Activated naive CD4-positive, alpha-beta T cell treated with anti-CD3 and anti-CD28 coated beads, Interleukin-2, amount 50 U/mL, for 24 hours (primary cell): ENCODE measurements around the gene MPHOSPH10.
"Not testable (repeated sequence)": the region's sequence is repeated elsewhere in the genome, so short reads cannot be mapped to it uniquely, and the experiment has no call there.

ENCODE experiments used
- H3K27ac Mint-ChIP-seq: one replicate; pipeline ENCODE4 v1.8.0; 2021; ENCODE audit warnings: mild to moderate bottlenecking, mixed read lengths
- H3K27me3 Mint-ChIP-seq: one replicate; pipeline ENCODE4 v1.8.0; 2021; ENCODE audit warnings: mixed read lengths
- H3K36me3 Mint-ChIP-seq: one replicate; pipeline ENCODE4 v1.8.0; 2021; ENCODE audit warnings: mixed read lengths
- H3K4me1 Mint-ChIP-seq: one replicate; pipeline ENCODE4 v1.8.0; 2021; ENCODE audit warnings: mixed read lengths
- H3K4me3 Mint-ChIP-seq: one replicate; pipeline ENCODE4 v1.8.0; 2021; ENCODE audit warnings: mild to moderate bottlenecking, mixed read lengths
- H3K9me3 Mint-ChIP-seq: one replicate; pipeline ENCODE4 v1.8.0; 2021; ENCODE audit warnings: mixed read lengths

The MPHOSPH10 gene

DNA sequence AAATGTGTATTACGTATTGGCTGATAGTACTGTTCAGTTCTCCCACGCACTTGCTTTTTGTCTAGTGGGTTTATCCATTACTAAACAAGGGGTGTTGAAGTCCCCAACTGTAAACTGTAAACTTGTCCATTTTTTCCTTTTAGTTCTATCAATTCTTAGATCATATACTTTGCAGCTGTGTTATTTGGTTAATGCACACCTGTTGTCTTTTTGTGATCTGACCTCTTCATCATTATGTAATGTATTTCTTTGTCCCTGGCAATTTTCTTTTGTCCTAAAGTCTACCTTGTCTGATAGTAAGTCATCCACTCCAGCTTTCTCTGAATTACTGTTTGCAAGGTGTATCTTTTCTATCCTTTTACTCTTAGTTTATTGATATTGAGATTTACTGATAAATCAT is 22.3 kb upstream of the MPHOSPH10 start:
- Mint-ChIP-seq H3K27ac (no peak overlapping the region), H3K9me3 (no peaks in the 10 kb centered on the region), H3K4me1 (no peaks in the 10 kb centered on the region), H3K4me3 (no peak overlapping the region), H3K27me3 (no peaks in the 10 kb centered on the region), H3K36me3 (no peaks in the 10 kb centered on the region)

- Mint-ChIP-seq H3K36me3 (peaks cover 7% of the 10 kb centered on the region), H3K27me3 (no peaks in the 10 kb centered on the region), H3K27ac (no peak overlapping the region), H3K4me3 (no peak overlapping the region), H3K4me1 (no peaks in the 10 kb centered on the region), H3K9me3 (no peaks in the 10 kb centered on the region)
Measured at GRCh38 chr2:71113843-71114242, 16.6 kb upstream of the MPHOSPH10 start.

DNA sequence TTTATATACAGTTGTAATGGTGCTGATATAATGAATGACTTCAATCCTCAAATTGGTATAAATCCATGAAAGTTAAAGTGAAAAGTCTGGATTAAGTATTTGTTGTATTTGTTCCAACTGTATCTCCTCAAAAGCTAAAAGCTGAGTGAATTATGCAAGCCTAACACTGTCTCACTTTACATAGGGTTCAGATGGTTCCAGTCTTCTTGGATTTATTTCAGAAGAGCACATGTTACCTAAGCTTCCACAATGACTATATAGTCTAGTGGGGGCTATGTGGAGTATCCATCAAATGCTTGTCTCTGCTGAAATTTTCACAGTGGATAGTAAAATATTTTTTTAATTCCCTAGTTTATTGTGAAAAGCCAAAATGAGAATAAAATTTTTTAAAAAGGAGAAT is 13.4 kb upstream of the MPHOSPH10 start:
- H3K36me3 Mint-ChIP-seq = peaks cover 7% of the 10 kb centered on the region
- no peaks in the 10 kb centered on the region for H3K27me3 Mint-ChIP-seq
- H3K4me1 Mint-ChIP-seq = peaks cover 4% of the 10 kb centered on the region
- H3K4me3 Mint-ChIP-seq = no peak overlapping the region
- no peaks in the 10 kb centered on the region for H3K9me3 Mint-ChIP-seq
- no peak overlapping the region for H3K27ac Mint-ChIP-seq

DNA sequence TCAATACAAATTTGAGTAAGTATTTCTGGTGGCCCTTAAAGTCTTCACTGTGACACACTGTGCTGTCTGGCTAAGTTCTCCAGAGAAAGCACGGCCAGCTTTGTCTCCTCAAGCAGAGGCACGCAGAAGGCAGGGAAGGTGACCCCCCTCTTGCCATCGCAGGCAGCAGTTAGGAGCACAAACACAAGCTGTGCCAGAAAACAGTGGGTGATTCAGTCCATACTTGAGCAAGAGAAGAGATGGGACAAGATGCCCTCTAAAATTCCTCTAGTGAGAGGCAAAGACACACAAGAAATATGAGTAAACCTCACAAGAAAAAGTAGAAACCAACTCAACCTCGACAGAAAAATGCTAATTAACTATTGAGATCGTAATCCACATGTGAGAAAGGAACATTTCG is 10.2 kb upstream of the MPHOSPH10 start:
- H3K27ac Mint-ChIP-seq = peak overlapping the region; percentile 30
- H3K9me3 Mint-ChIP-seq = no peaks in the 10 kb centered on the region
- peaks cover 4% of the 10 kb centered on the region for H3K4me1 Mint-ChIP-seq
- H3K4me3 Mint-ChIP-seq = no peak overlapping the region
- H3K27me3 Mint-ChIP-seq = no peaks in the 10 kb centered on the region
- peaks cover 5% of the 10 kb centered on the region for H3K36me3 Mint-ChIP-seq

DNA sequence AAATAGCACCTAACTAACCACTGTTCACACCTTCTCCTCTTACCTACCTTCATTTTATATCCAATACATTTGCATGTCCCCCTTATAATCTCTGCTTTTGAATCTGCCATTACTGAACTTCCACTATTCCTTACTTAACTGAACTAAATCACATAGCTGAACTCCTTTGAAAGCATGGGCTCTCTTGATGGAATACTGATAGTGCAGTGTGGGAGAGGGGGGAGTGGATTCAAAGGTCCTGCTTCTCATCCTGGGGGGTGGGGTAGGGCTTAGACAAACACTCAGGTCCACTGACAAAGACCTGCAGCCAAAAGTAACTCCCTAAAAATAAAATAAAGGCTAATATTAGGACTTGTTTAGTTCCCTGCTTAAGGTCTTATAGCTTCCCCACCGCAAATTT is 9.0 kb upstream of the MPHOSPH10 start:
- H3K36me3 Mint-ChIP-seq = peaks cover 5% of the 10 kb centered on the region
- no peak overlapping the region for H3K4me3 Mint-ChIP-seq
- H3K27ac Mint-ChIP-seq = no peak overlapping the region
- H3K27me3 Mint-ChIP-seq = no peaks in the 10 kb centered on the region
- H3K9me3 Mint-ChIP-seq = no peaks in the 10 kb centered on the region
- H3K4me1 Mint-ChIP-seq = peaks cover 7% of the 10 kb centered on the region

- Mint-ChIP-seq H3K4me3 (no peak overlapping the region), H3K9me3 (no peaks in the 10 kb centered on the region), H3K36me3 (peaks cover 5% of the 10 kb centered on the region), H3K27ac (no peak overlapping the region), H3K4me1 (peaks cover 14% of the 10 kb centered on the region), H3K27me3 (no peaks in the 10 kb centered on the region)
Measured at GRCh38 chr2:71122387-71123298, 7.8 kb upstream of the MPHOSPH10 start.

GRCh38 chr2:71125506-71126294 is 4.7 kb upstream of the MPHOSPH10 start:
- H3K36me3 Mint-ChIP-seq = peaks cover 5% of the 10 kb centered on the region
- H3K4me1 Mint-ChIP-seq = peaks cover 24% of the 10 kb centered on the region
- H3K9me3 Mint-ChIP-seq = no peaks in the 10 kb centered on the region
- no peak overlapping the region for H3K4me3 Mint-ChIP-seq
- no peaks in the 10 kb centered on the region for H3K27me3 Mint-ChIP-seq
- H3K27ac Mint-ChIP-seq = no peak overlapping the region

- peaks cover 21% of the 10 kb centered on the region for H3K4me1 Mint-ChIP-seq
- H3K9me3 Mint-ChIP-seq = no peaks in the 10 kb centered on the region
- H3K27me3 Mint-ChIP-seq = no peaks in the 10 kb centered on the region
- H3K4me3 Mint-ChIP-seq = no peak overlapping the region
- no peak overlapping the region for H3K27ac Mint-ChIP-seq
- H3K36me3 Mint-ChIP-seq = peaks cover 5% of the 10 kb centered on the region
Measured at GRCh38 chr2:71126957-71127356, 3.5 kb upstream of the MPHOSPH10 start.

DNA sequence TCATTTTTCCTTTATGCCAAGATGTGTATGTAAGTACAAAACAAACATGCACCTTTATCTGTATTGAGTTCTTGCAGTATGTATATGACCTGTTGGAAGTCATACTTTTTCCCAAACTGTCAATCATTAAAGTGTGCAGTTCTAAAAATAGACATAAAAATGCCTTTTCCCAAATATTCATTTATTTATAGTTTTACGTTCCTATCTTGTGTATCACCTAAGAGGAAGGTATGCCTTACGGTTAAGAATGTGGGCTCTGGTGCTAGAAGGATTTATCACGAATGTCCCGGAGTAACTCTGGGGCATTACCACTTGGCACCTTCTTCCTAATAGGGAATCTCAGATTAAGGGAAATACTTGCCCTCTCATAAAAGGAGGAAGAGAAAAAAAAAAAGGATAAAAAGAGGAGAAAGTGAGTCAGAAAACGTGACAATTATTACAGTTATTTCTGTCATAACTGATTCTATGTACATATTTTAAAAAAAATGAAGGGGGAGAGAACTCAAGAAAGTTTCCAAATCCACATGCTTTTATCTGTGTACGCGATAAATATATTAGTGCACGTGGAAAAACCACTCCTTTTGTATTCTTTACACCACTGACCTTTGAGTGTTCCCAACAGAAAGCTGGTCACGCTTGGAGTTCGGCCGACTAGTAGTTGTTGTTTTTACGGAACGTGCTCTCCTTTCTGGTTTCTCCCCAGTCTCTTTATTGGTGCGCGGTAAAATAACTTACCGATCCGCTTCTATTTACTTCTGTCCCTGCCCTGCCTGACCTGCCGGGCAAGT is 1.1 kb upstream of the MPHOSPH10 start:
- Mint-ChIP-seq H3K9me3 (no peaks in the 10 kb centered on the region), H3K27me3 (no peaks in the 10 kb centered on the region), H3K4me3 (no peak overlapping the region), H3K36me3 (no peaks in the 10 kb centered on the region), H3K27ac (peak overlapping the region; percentile 76), H3K4me1 (peaks cover 21% of the 10 kb centered on the region)

- Mint-ChIP-seq H3K4me1 (peaks cover 21% of the 10 kb centered on the region), H3K4me3 (no peak overlapping the region), H3K9me3 (no peaks in the 10 kb centered on the region), H3K27ac (no peak overlapping the region), H3K36me3 (no peaks in the 10 kb centered on the region), H3K27me3 (no peaks in the 10 kb centered on the region)
Measured at GRCh38 chr2:71129902-71130151, 607 bp upstream of the MPHOSPH10 start.

- H3K4me3 Mint-ChIP-seq = no peak overlapping the region
- H3K4me1 Mint-ChIP-seq = peaks cover 18% of the 10 kb centered on the region
- no peak overlapping the region for H3K27ac Mint-ChIP-seq
- H3K27me3 Mint-ChIP-seq = no peaks in the 10 kb centered on the region
- no peaks in the 10 kb centered on the region for H3K9me3 Mint-ChIP-seq
- no peaks in the 10 kb centered on the region for H3K36me3 Mint-ChIP-seq
Measured at GRCh38 chr2:71130905-71131244, 441 bp downstream of the MPHOSPH10 start.

DNA sequence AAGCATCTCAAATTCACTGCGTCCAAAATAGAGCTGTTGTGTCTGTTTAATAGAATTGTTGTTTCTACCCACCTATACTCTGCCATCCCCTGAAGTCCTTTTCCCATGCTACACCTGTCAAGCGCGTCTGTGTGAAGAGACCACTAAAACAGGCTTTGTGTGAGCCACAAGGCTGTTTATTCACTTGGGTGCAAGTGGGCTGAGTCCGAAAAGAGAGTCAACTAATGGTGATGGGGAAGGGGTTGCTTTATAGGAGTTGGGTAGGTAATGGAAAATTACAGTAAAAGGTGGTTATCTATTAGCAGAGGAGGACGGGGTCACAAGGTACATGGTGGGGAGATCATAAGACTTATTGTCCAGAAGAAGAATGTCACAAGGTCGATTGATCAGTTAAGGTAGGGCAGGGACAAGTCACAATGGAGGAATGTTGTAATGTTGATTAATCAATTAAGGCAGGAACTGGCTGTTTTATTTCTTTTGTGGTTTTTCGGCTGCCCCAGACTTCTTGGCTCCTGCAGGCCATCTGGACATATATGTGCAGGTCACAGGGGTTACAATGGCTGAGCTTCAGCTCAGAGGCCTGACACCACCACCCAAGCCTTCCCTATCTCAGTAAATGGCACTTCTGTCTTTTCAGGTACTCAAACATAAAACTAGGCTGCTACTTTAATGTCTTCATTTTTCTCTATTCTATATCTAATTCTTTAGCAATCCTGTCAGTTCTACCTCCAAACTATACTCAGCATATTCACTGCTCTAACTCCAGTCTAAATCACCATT is 1.1 kb downstream of the MPHOSPH10 start:
- H3K27me3 Mint-ChIP-seq, H3K27ac Mint-ChIP-seq, H3K9me3 Mint-ChIP-seq, H3K4me3 Mint-ChIP-seq, H3K36me3 Mint-ChIP-seq: not testable (repeated sequence)
- peaks cover 18% of the 10 kb centered on the region for H3K4me1 Mint-ChIP-seq

DNA sequence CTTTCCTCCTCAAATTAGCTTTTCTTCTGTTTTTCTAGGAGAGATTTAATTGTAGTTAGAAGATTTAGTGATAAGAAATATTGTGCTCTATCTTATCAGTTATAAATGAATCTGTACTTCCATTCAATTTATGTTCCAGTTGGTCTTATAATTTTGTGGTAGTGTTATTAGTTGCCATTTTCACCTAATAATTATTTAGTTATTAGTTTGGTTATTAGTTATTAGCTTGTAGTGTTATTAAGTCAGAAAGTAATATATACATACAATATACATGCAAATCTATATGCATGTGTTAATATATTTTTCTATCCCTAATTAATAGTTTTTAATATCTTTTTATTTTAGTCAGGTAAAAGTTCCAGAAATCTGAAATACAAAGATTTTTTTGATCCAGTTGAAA is 3.2 kb downstream of the MPHOSPH10 start:
- no peak overlapping the region for H3K27ac Mint-ChIP-seq
- H3K36me3 Mint-ChIP-seq = peaks cover 4% of the 10 kb centered on the region
- H3K4me3 Mint-ChIP-seq = no peak overlapping the region
- no peaks in the 10 kb centered on the region for H3K27me3 Mint-ChIP-seq
- no peaks in the 10 kb centered on the region for H3K9me3 Mint-ChIP-seq
- peaks cover 9% of the 10 kb centered on the region for H3K4me1 Mint-ChIP-seq

GRCh38 chr2:71136174-71136573 is 5.7 kb downstream of the MPHOSPH10 start:
- no peaks in the 10 kb centered on the region for H3K9me3 Mint-ChIP-seq
- H3K27me3 Mint-ChIP-seq = no peaks in the 10 kb centered on the region
- peaks cover 8% of the 10 kb centered on the region for H3K4me1 Mint-ChIP-seq
- no peak overlapping the region for H3K4me3 Mint-ChIP-seq
- H3K36me3 Mint-ChIP-seq = peaks cover 6% of the 10 kb centered on the region
- no peak overlapping the region for H3K27ac Mint-ChIP-seq

- Mint-ChIP-seq H3K36me3 (peaks cover 14% of the 10 kb centered on the region), H3K4me1 (peaks cover 3% of the 10 kb centered on the region)
Measured at GRCh38 chr2:71143782-71144181, 13.3 kb downstream of the MPHOSPH10 start.

More at GRCh38 chr2:71143782-71144181, 13.3 kb downstream of the MPHOSPH10 start:
- Mint-ChIP-seq H3K4me3 (no peak overlapping the region), H3K27me3 (no peaks in the 10 kb centered on the region), H3K27ac (no peak overlapping the region), H3K9me3 (no peaks in the 10 kb centered on the region)
